GM23338 (cell line): ENCODE data around the gene C12orf42.

Source experiments
- ETS1 ChIP-seq: IDR thresholded peaks from 2 replicates; pipeline ENCODE4 v1.6.1; 2016; ENCODE audit warnings: antibody characterized with exemption
- EZH2 ChIP-seq: fragments of 200-600 bp; sonication (generic); IDR thresholded peaks from one replicate; pipeline ENCODE4 v1.8.0; 2017; ENCODE audit warnings: antibody characterized with exemption, mild to moderate bottlenecking, low read depth; ENCODE audit not compliant: unreplicated experiment
- POLR2AphosphoS5 ChIP-seq: IDR thresholded peaks from 2 replicates; pipeline ENCODE4 v1.6.1; 2016; ENCODE audit warnings: antibody characterized with exemption, low read depth
- ZNF331 ChIP-seq: fragments of 250-450 bp; sonication (Bioruptor Pico); IDR thresholded peaks from 2 replicates; pipeline ENCODE4 v1.5.0; 2020; ENCODE audit warnings: low read depth, mild to moderate bottlenecking, moderate library complexity
- TF ChIP-seq, protein P1 (sequence below), 2 experiments: fragments of 200-600 bp in 1 of 2; sonication (generic) in 1 of 2; conservative IDR thresholded peaks; 2 replicates each; pipeline versions ENCODE4 v1.5.1 to v1.6.1; 2016 to 2017; ENCODE audit warnings: antibody characterized with exemption in 2 of 2, low read depth in 2 of 2, mild to moderate bottlenecking in 2 of 2, moderate library complexity in 1 of 2

GRCh38 chr12:103542078-103542477, 46.3 kb upstream of the C12orf42 start:
- TF ChIP-seq, protein P1, sequence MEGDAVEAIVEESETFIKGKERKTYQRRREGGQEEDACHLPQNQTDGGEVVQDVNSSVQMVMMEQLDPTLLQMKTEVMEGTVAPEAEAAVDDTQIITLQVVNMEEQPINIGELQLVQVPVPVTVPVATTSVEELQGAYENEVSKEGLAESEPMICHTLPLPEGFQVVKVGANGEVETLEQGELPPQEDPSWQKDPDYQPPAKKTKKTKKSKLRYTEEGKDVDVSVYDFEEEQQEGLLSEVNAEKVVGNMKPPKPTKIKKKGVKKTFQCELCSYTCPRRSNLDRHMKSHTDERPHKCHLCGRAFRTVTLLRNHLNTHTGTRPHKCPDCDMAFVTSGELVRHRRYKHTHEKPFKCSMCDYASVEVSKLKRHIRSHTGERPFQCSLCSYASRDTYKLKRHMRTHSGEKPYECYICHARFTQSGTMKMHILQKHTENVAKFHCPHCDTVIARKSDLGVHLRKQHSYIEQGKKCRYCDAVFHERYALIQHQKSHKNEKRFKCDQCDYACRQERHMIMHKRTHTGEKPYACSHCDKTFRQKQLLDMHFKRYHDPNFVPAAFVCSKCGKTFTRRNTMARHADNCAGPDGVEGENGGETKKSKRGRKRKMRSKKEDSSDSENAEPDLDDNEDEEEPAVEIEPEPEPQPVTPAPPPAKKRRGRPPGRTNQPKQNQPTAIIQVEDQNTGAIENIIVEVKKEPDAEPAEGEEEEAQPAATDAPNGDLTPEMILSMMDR (conservative IDR thresholded peaks at IDR 0.05; ENCODE audit: low read depth in 2 of 2) = no peak
- no peak for TF ChIP-seq EZH2
- no peak for TF ChIP-seq ETS1
- TF ChIP-seq ZNF331 (CRISPR knock-in tag) = no peak
- TF ChIP-seq POLR2AphosphoS5 = no peak
